GM13977 (cell line): ENCODE results near the gene FBXO21.

Source experiments
- DNase-seq: peaks from one replicate; pipeline ENCODE4 v3.0.0; 2012; ENCODE audit warnings: low spot score
- CTCF ChIP-seq: IDR thresholded peaks from 2 replicates; pipeline ENCODE4 v1.5.1; 2012; ENCODE audit warnings: mild to moderate bottlenecking, control low read depth; ENCODE audit not compliant: insufficient read depth; ENCODE audit errors: extremely low read depth, missing control alignments
- in situ Hi-C: fragments of 300-500 bp; cut with MboI; formaldehyde crosslinking; loops from one replicate; pipeline ENCODE4 v1.12.0; 2022; ENCODE audit warnings: low sequenced_read_pairs, low pct_unique_long_range_greater_than_20kb, mixed read lengths, inconsistent platforms; ENCODE audit not compliant: unreplicated experiment

Gene FBXO21

GRCh38 chr12:117190210-117190781 is at the start of gene FBXO21:
TSS of gene FBXO21 (minus strand) at chr12:117190470. CDS start at chr12:117190456, 14 bp downstream.
- in situ Hi-C loops: no loop called here
- DNase-seq: peak; percentile 98
- TF ChIP-seq CTCF: no peak

- in situ Hi-C loops: no loop called here
- peak; percentile 70 for DNase-seq
- peak; percentile 67 for TF ChIP-seq CTCF
These were observed 46.3 kb upstream of the FBXO21 start for GRCh38 chr12:117236456-117237001.

- DNase-seq: no peak
- no peak for TF ChIP-seq CTCF
- in situ Hi-C loops: no loop called here
These were observed 45.0 kb upstream of the FBXO21 start for GRCh38 chr12:117235261-117235660.

GRCh38 chr12:117234441-117234840 is 44.2 kb upstream of the FBXO21 start:
- DNase-seq: no peak
- in situ Hi-C loops: no loop called here
- no peak for TF ChIP-seq CTCF

GRCh38 chr12:117231750-117232149 is 41.5 kb upstream of the FBXO21 start:
- in situ Hi-C loops: no loop called here
- TF ChIP-seq CTCF: no peak
- no peak for DNase-seq

GRCh38 chr12:117228239-117228638 is 38.0 kb upstream of the FBXO21 start:
- DNase-seq: no peak
- no peak for TF ChIP-seq CTCF
- in situ Hi-C loops: no loop called here
